Measurements from ENCODE around the gene TMEM74B.

The TMEM74B gene

DNA sequence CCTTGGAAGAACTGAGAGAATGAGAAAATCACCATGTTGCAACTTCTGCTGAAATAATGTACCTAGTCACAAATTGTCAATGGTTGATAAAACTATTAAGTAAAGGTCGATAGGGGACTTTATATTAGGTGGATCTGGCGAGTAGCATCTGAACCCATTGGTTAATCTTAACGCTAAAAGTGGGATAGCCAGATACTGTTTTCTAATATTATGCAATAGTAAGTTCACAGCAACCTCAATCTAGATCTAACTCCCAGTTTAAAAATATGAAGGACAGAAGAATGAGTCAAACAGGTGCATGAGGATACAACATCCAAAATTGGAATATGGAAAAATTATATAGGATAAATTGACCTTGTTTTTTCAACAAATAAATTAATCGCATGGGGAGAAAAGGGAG lies 47.5 kb downstream of the TMEM74B start:
- no peak for DNase-seq (ENCODE audit: low spot score)

DNA sequence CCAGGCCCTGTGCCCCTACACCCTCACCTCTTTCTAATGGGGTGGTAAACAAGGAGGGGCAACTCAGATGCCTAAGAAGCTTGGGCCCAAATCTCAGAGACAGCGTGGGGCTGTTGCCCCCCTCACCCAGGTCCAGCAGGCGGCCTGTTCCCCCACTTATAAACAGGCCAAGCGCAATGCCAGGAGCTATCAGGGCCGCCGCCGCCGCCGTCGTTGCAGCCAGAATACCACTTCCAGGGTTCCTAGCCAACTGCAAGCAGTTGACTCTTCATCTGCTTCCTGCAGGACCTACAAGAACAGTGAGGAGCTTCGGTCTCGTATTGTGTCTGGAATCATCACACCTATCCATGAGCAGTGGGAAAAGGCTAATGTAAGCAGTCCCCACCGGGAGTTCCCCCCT lies 49.9 kb downstream of the TMEM74B start:
- no peak for DNase-seq (ENCODE audit: low spot score)

DNA sequence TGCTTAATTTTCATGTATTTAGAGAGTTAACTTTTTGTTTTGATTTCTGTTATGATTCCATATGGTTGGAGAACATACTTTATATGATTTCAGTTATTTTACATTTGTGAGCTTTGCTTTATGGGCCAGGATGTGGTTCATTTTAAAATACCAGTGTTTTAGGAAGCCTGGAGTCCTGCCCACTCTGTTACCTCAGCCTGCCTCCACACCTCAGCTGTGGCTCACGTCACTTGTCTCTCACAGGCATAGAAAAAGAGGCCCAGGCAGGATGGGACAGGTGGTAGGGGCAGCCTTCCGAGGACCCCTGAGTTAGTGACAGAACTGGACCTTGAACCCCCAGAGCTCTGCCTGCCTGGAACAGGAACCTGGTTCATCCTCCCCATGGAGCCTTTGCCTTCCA lies 50.4 kb downstream of the TMEM74B start:
- DNase-seq (ENCODE audit: low spot score), result no peak

DNA sequence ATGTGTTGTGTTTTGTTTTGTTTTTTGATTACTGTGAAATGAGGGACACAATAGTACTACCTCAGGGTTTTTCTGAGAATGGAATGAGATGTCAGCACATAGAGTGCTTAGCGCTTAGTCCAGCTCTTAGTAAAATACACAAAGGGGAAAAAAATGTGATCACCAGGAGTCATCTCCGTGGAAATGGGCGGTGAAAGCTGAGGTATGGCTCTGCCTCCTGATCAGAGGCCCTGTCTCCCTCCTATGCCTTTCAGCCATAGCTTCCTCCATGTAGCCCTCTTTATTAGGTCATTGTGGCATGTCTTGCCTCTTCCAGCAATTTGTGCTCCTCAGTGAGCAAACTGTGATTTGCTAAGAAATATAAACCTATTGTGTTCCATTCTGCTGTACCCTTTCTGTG lies 53.4 kb downstream of the TMEM74B start:
- no peak for DNase-seq (ENCODE audit: low spot score)

DNA sequence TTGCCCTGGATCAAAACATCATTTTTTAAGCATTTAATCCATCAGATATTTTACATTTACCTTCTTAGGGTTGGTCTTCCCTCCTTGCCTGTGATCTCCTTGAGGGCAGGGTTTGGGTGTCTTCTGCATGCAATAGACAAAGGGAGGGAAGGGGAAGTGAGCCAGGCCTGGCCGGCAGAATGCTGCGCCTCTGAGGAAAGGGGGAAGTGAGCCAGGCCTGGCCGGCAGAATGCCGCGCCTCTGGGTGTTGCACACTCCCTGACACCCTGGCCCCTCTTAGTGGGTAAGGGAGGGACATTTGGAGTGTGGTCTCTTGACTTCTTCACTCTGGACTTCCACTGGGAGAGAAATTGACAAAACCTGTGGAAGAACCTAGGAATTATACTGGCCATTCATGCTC lies 53.9 kb downstream of the TMEM74B start:
- no peak for DNase-seq (ENCODE audit: low spot score)
